Adipocyte (in vitro differentiated cells): ENCODE results near the gene NINJ1.

Source experiments
- DNase-seq: peaks from one replicate; pipeline ENCODE4 v3.0.0-alpha.2; 2015; ENCODE audit warnings: low read depth
- H3K27me3 ChIP-seq: replicated peaks from 2 replicates; pipeline ENCODE4 v1.7.0; 2013; ENCODE audit warnings: mild to moderate bottlenecking, low read length, moderate library complexity; ENCODE audit not compliant: control insufficient read depth, insufficient read depth
- H3K36me3 ChIP-seq: 2 replicates; pipeline ENCODE4 v1.7.0; 2013; ENCODE audit warnings: low read length, mild to moderate bottlenecking, moderate library complexity; ENCODE audit not compliant: control insufficient read depth, insufficient read depth, severe bottlenecking
- H3K4me1 ChIP-seq: 2 replicates; pipeline ENCODE4 v1.7.0; 2013; ENCODE audit warnings: mild to moderate bottlenecking, low read length, moderate library complexity; ENCODE audit not compliant: control insufficient read depth, insufficient read depth
- H3K4me3 ChIP-seq: 2 replicates; pipeline ENCODE4 v1.7.0; 2013; ENCODE audit warnings: mild to moderate bottlenecking, low read length, moderate library complexity
- H3K9ac ChIP-seq: 2 replicates; pipeline ENCODE4 v1.7.0; 2013; ENCODE audit warnings: mild to moderate bottlenecking, low read length, moderate library complexity
- H3K9me3 ChIP-seq: 2 replicates; pipeline ENCODE4 v1.7.0; 2013; ENCODE audit warnings: mild to moderate bottlenecking, low read length, moderate library complexity; ENCODE audit not compliant: control insufficient read depth

The NINJ1 gene

GRCh38 chr9:93129286-93129685 lies 4.8 kb downstream of the NINJ1 start:
- Histone ChIP-seq H3K4me3 (no peak overlapping the region), H3K9me3 (no peaks in the 10 kb centered on the region), H3K36me3 (no peaks in the 10 kb centered on the region), H3K4me1 (peaks cover 21% of the 10 kb centered on the region), H3K9ac (no peak overlapping the region), H3K27me3 (no peaks in the 10 kb centered on the region)
- DNase-seq = no peak

GRCh38 chr9:93128715-93129224 lies 5.3 kb downstream of the NINJ1 start:
- DNase-seq = no peak
- Histone ChIP-seq H3K9ac (no peak overlapping the region), H3K36me3 (no peaks in the 10 kb centered on the region), H3K27me3 (no peaks in the 10 kb centered on the region), H3K4me3 (no peak overlapping the region), H3K9me3 (no peaks in the 10 kb centered on the region), H3K4me1 (peaks cover 21% of the 10 kb centered on the region)

GRCh38 chr9:93128011-93128714 lies 5.9 kb downstream of the NINJ1 start:
- no peaks in the 10 kb centered on the region for H3K36me3 ChIP-seq
- DNase-seq = no peak
- peaks cover 17% of the 10 kb centered on the region for H3K4me1 ChIP-seq
- H3K4me3 ChIP-seq = no peak overlapping the region
- H3K9me3 ChIP-seq = no peaks in the 10 kb centered on the region
- H3K9ac ChIP-seq = no peak overlapping the region
- no peaks in the 10 kb centered on the region for H3K27me3 ChIP-seq

- Histone ChIP-seq H3K9ac (no peak overlapping the region), H3K27me3 (no peaks in the 10 kb centered on the region), H3K4me1 (peaks cover 10% of the 10 kb centered on the region), H3K4me3 (no peak overlapping the region), H3K9me3 (no peaks in the 10 kb centered on the region), H3K36me3 (no peaks in the 10 kb centered on the region)
- peak; percentile 46 for DNase-seq
Observed at GRCh38 chr9:93127395-93127911, 6.6 kb downstream of the NINJ1 start.

GRCh38 chr9:93126825-93127368 lies 7.2 kb downstream of the NINJ1 start:
- Histone ChIP-seq H3K36me3 (no peaks in the 10 kb centered on the region), H3K27me3 (no peaks in the 10 kb centered on the region), H3K4me1 (peaks cover 5% of the 10 kb centered on the region), H3K9me3 (no peaks in the 10 kb centered on the region), H3K9ac (no peak overlapping the region), H3K4me3 (no peak overlapping the region)
- no peak for DNase-seq

- Histone ChIP-seq H3K9me3 (no peaks in the 10 kb centered on the region), H3K4me1 (peaks cover 5% of the 10 kb centered on the region), H3K4me3 (no peak overlapping the region), H3K27me3 (no peaks in the 10 kb centered on the region), H3K36me3 (peaks cover 4% of the 10 kb centered on the region), H3K9ac (no peak overlapping the region)
- no peak for DNase-seq
Observed at GRCh38 chr9:93126151-93126781, 7.8 kb downstream of the NINJ1 start.

- no peak overlapping the region for H3K4me3 ChIP-seq
- H3K9me3 ChIP-seq = no peaks in the 10 kb centered on the region
- H3K9ac ChIP-seq = no peak overlapping the region
- H3K27me3 ChIP-seq = no peaks in the 10 kb centered on the region
- DNase-seq = no peak
- peaks cover 6% of the 10 kb centered on the region for H3K4me1 ChIP-seq
- H3K36me3 ChIP-seq = peaks cover 6% of the 10 kb centered on the region
Observed at GRCh38 chr9:93125331-93125894, 8.6 kb downstream of the NINJ1 start.

GRCh38 chr9:93124793-93125192 lies 9.3 kb downstream of the NINJ1 start:
- Histone ChIP-seq H3K27me3 (no peaks in the 10 kb centered on the region), H3K4me1 (peaks cover 12% of the 10 kb centered on the region), H3K9me3 (no peaks in the 10 kb centered on the region), H3K9ac (no peak overlapping the region), H3K4me3 (no peak overlapping the region), H3K36me3 (peaks cover 6% of the 10 kb centered on the region)
- DNase-seq = no peak

GRCh38 chr9:93123561-93124283 lies 10.3 kb downstream of the NINJ1 start:
- DNase-seq = no peak

GRCh38 chr9:93122721-93123221 lies 11.3 kb downstream of the NINJ1 start:
- Histone ChIP-seq H3K9ac (no peak overlapping the region), H3K27me3 (no peaks in the 10 kb centered on the region), H3K36me3 (peaks cover 6% of the 10 kb centered on the region), H3K4me3 (no peak overlapping the region), H3K9me3 (no peaks in the 10 kb centered on the region), H3K4me1 (peaks cover 14% of the 10 kb centered on the region)
- no peak for DNase-seq

More at GRCh38 chr9:93123561-93124283, 10.3 kb downstream of the NINJ1 start:
- no peaks in the 10 kb centered on the region for H3K9me3 ChIP-seq
- H3K9ac ChIP-seq = no peak overlapping the region
- H3K36me3 ChIP-seq = peaks cover 6% of the 10 kb centered on the region
- H3K4me1 ChIP-seq = peaks cover 14% of the 10 kb centered on the region
- no peak overlapping the region for H3K4me3 ChIP-seq
- H3K27me3 ChIP-seq = no peaks in the 10 kb centered on the region
